Measurements from ENCODE around the gene BAZ2B.
"Not testable (repeated sequence)": the region's sequence is repeated elsewhere in the genome, so short reads cannot be mapped to it uniquely, and the experiment has no call there.

Gene BAZ2B

DNA sequence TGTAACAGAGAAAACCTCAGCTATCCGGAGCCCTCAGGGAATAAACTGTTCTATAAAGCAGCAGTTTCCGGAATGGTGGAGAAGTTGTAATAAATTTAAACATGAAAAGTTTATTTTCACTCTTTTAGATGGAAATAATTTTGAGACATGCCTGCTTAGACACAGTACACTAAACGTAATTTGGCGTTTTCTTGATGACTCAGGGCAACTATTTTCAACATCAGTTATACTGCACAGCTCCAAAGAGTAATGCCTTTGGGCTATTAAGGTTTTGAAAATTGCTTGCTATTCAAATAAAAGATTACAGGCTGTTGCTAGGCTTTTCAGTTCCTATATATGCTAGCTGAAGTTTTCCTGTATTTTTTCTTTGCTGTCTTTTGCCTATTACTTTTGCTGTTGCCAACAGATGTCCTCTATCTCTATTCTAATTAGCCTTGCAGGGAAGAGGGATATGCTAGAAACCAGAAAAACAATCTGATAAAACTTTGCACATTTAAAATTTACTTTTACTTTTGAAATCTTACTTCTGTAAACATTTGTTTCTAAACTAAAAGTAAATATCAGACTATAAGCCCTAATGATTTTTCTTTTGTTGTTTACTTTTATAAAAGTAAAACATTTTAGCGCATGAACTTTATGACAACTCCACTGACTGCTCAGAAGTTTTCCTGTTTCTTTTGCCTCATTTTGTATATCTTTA lies 216.5 kb downstream of the BAZ2B start:
- DNase-seq: no peak

- DNase-seq: no peak
These were observed 219.5 kb downstream of the BAZ2B start for GRCh38 chr2:159396799-159397198.

- DNase-seq: no peak
These were observed 233.8 kb downstream of the BAZ2B start for GRCh38 chr2:159382447-159383028.

GRCh38 chr2:159381574-159381973 lies 234.8 kb downstream of the BAZ2B start:
- no peak for DNase-seq

DNA sequence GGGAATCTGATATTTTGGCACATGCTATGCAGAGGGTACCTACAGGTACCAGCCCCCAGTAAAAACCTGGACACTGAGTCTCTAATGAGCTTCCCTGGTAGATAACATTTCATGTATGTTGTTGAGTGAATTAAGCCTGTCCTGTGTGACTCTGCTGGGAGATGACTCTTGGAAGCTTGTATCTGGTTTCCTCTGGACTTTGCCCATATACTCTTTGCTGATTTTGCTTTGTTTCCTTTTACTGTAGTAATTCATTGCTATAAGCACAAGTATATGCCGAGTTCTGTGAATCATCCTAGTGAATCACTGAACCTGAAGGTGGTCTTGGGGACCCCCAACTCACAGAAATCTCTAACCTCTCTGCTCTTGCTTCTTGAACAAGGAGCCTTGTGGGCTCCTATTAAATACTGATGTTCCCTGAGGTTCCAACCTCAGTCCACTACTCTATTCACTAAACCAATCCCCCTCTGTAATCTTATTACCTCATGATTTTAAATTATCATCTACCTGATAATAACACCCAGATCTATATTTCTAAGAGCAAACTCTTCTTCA lies 235.6 kb downstream of the BAZ2B start:
- DNase-seq: no peak

DNA sequence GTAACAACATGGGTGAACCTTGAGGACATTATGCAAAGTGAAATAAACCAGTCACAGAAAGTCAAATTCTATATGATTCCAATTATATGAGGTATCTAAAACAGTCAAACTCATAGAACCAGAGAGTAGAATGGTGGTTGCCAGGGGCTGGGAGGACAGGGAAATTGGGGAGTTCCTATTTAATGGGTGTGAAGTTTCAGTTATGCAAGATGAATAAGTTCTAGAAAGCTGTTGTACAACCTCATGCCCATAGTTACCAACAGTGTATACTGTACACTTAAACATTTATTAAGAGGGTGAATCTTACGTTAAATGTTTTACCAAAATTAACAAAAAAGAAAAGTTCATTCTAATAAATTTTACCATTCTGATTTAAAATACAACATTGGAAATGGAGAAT lies 237.2 kb downstream of the BAZ2B start:
- no peak for DNase-seq

GRCh38 chr2:159375241-159375640 lies 241.1 kb downstream of the BAZ2B start:
- no peak for DNase-seq

DNA sequence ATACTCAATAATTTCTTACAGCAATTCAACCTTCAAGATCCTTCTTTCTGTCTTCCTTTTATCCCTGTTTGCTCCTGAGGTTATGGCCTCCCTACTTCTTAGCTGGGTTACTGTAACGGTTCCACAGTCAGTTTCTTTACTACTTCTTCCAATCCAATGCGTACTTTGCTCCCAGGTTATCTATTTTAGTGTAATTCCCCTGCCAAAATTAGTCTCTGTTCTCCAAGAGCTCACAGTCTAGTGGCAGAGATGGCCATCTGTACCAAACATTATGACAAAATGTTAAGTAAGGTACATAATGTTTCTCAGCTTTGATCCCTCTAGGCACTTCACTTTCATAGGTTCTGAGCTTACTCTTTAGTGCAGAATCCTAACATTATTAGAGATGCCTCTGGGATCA lies 244.8 kb downstream of the BAZ2B start:
- no peak for DNase-seq

DNA sequence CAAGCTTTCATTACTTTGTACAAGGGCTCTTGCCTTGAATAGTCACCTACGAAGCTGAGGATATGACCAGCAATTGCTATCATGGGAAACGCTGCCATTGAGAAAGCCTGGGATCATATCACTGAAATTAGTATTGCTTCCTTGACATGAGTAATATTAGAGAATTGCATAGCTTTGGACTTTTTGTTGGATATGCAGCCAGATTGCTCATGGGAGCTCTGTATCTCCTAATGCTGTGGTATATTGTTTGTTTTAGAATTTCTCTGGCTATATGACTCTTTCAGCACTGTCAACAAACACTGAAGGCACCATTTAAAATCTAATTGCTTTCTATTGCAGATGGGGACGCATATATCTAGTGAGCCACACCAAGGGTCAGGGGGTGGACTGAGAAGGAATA lies 249.8 kb downstream of the BAZ2B start:
- no peak for DNase-seq

GRCh38 chr2:159362816-159363251 lies 253.5 kb downstream of the BAZ2B start:
- DNase-seq: no peak

GRCh38 chr2:159362094-159362493 lies 254.3 kb downstream of the BAZ2B start:
- DNase-seq: no peak

- DNase-seq: not testable (repeated sequence)
These were observed 254.7 kb downstream of the BAZ2B start for GRCh38 chr2:159361603-159362002.

- DNase-seq: no peak
These were observed 260.2 kb downstream of the BAZ2B start for GRCh38 chr2:159356053-159356554.

GRCh38 chr2:159351977-159352376 lies 264.4 kb downstream of the BAZ2B start:
- DNase-seq: no peak

GRCh38 chr2:159349674-159350299 lies 266.6 kb downstream of the BAZ2B start:
- no peak for DNase-seq

GRCh38 chr2:159326569-159327255 lies 289.6 kb downstream of the BAZ2B start:
- DNase-seq: no peak

DNA sequence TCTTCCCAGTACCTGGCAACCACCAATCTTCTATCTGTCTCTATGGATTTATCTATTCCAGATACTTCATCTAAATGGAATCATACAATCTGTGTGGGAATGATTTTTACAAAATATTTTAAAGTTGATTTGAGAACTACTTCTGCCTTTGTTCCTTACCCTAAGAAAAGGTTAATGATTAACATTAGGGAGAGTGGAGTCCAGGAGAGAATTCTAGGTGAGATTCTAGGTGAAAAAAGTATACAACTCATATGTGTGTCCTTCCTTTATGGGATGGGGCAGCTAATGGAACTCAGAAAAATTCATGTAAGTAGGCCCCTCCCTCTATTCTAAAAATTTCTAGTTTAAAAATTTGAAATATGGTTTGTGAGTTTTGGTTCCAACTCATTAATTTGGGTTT lies 293.9 kb downstream of the BAZ2B start:
- DNase-seq: no peak

- no peak for DNase-seq
These were observed 298.8 kb downstream of the BAZ2B start for GRCh38 chr2:159317392-159318088.

DNA sequence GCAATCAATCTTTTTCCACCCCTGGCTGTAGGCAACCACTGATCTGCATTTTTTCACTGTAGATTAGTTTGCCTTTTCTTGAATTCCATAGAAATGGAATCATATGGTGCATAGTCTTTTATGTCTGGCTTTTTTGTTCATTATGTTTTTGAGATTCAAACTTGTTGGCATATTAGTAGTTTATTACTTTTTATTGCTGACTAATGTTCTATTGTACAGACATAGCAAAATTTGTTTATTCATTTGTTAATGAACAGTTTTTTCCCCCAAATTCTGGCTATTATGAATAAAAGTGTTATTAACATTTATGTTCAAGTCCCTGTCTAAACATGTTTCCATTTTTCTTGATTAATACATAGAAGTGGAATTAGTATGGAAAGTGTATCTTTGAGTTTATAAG lies 308.4 kb downstream of the BAZ2B start:
- DNase-seq: no peak

GRCh38 chr2:159300586-159300985 lies 315.8 kb downstream of the BAZ2B start:
- no peak for DNase-seq

GRCh38 chr2:159298967-159299366 lies 317.4 kb downstream of the BAZ2B start:
- no peak for DNase-seq

- DNase-seq: no peak
These were observed 319.2 kb downstream of the BAZ2B start for GRCh38 chr2:159297042-159297707.
